Stomach (tissue), 4 donors: Measurements from ENCODE around the gene LIMS2.

Experiments used
- CTCF ChIP-seq, 7 experiments: fragments of 450-650 bp in 4 of 7; fragments of 200-600 bp in 3 of 7; sonication (generic) in 3 of 7; IDR thresholded peaks; one replicate each; pipeline ENCODE4 v1.5.1; 2016 to 2019; ENCODE audit warnings: antibody characterized with exemption in 7 of 7, control low read depth in 2 of 7, mild to moderate bottlenecking in 1 of 7
- EP300 ChIP-seq: sonication (generic); formaldehyde crosslinking; IDR thresholded peaks from one replicate; pipeline ENCODE4 v1.6.1; 2017; ENCODE audit warnings: antibody characterized with exemption
- POLR2A ChIP-seq, 4 donors: fragments of 450-650 bp; IDR thresholded peaks; one replicate each; pipeline ENCODE4 v1.6.1; 2016; ENCODE audit warnings: antibody characterized with exemption in 4 of 4, control low read depth in 2 of 4, mild to moderate bottlenecking in 1 of 4, moderate library complexity in 1 of 4

DNA sequence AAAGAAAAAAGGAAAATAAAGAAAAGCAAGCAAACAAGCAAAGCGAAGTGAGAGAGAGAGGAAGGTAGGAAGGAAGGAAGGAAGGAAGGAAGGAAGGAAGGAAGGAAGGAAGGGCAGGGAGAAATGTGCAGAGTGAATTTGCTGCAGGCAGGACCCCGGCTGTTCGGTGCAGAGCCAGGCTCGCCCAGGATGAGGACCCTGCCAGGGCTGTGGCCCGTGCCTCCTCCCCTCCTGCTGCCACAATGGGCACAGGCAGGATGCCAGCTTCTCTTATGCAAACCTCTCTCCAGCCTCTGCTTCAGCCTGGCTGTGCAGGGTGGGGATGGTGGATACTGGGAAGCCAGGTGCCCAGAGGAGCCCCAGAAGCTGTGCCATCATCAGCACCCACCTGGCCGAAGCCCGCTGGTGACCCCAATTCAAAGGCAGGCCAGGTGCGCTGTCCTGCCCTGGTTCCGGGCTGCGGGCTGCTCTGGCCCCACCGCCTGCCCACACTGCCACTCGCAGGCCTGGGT is 26.2 kb downstream of the LIMS2 start:
- TF ChIP-seq CTCF (IDR thresholded peaks at IDR 0.05) (no peak), EP300 (no peak), POLR2A (IDR thresholded peaks at IDR 0.05) (no peak)
